ENCODE data around the gene ATAT1.
"Not testable (repeated sequence)": the region's sequence is repeated elsewhere in the genome, so short reads cannot be mapped to it uniquely, and the experiment has no call there.

ATAT1 gene

GRCh38 chr6:30654798-30655742 is 28.4 kb downstream of the ATAT1 start:
- no peak for DNase-seq

GRCh38 chr6:30655743-30656094 is 29.0 kb downstream of the ATAT1 start:
- DNase-seq, result no peak

- DNase-seq, result no peak
These were observed 29.8 kb downstream of the ATAT1 start for GRCh38 chr6:30656513-30656912.

- DNase-seq, result no peak
These were observed 30.8 kb downstream of the ATAT1 start for GRCh38 chr6:30657454-30657853.

- DNase-seq, result not testable (repeated sequence)
These were observed 31.2 kb downstream of the ATAT1 start for GRCh38 chr6:30657922-30658321.

GRCh38 chr6:30664994-30665767 is 38.5 kb downstream of the ATAT1 start:
- no peak for DNase-seq

GRCh38 chr6:30666300-30666699 is 39.6 kb downstream of the ATAT1 start:
- peak; percentile 75 for DNase-seq

- DNase-seq, result no peak
These were observed 44.3 kb downstream of the ATAT1 start for GRCh38 chr6:30670760-30671527.

- peak; percentile 96 for DNase-seq
These were observed 46.0 kb downstream of the ATAT1 start, which contains the start of gene DHX16 for GRCh38 chr6:30672445-30673253. DHX16 (minus strand) TSS chr6:30673006; CDS start chr6:30672841, 165 bp downstream.

- no peak for DNase-seq
These were observed 50.1 kb downstream of the ATAT1 start for GRCh38 chr6:30676660-30677285.

- peak; percentile 97 for DNase-seq
These were observed 52.5 kb downstream of the ATAT1 start for GRCh38 chr6:30678964-30679726.

- DNase-seq, result no peak
These were observed 53.3 kb downstream of the ATAT1 start for GRCh38 chr6:30679765-30680535.

- DNase-seq, result peak; percentile 66
These were observed 55.1 kb downstream of the ATAT1 start for GRCh38 chr6:30681766-30682142.

GRCh38 chr6:30682143-30683117 is 55.8 kb downstream of the ATAT1 start:
- peak; percentile 95 for DNase-seq

GRCh38 chr6:30683183-30683979 is 56.7 kb downstream of the ATAT1 start:
- peak; percentile 67 for DNase-seq

GRCh38 chr6:30683980-30684338 is 57.3 kb downstream of the ATAT1 start:
- no peak for DNase-seq

- DNase-seq, result peak; percentile 85
These were observed 57.9 kb downstream of the ATAT1 start for GRCh38 chr6:30684386-30685156.
